BE2C (cell line): ENCODE results near the gene CD163.

ENCODE experiments used
- DNase-seq: peaks from one replicate; pipeline ENCODE4 v3.0.0-alpha.2; 2020
- H3K27me3 ChIP-seq: fragments of 250-450 bp; sonication (Bioruptor Pico); 2 replicates; pipeline ENCODE4 v1.5.1; 2020; ENCODE audit warnings: mild to moderate bottlenecking
- H3K36me3 ChIP-seq: fragments of 250-450 bp; sonication (Bioruptor Pico); 2 replicates; pipeline ENCODE4 v1.5.1; 2020; ENCODE audit warnings: mild to moderate bottlenecking
- H3K4me1 ChIP-seq: fragments of 250-450 bp; sonication (Bioruptor Pico); 2 replicates; pipeline ENCODE4 v1.5.1; 2020
- H3K4me3 ChIP-seq: 2 replicates; pipeline ENCODE4 v1.5.1; 2011; ENCODE audit warnings: low read depth, low read length
- H3K9me3 ChIP-seq: fragments of 250-450 bp; sonication (Bioruptor Pico); 2 replicates; pipeline ENCODE4 v1.5.1; 2020
- CTCF ChIP-seq: IDR thresholded peaks from 2 replicates; pipeline ENCODE4 v1.5.1; 2012; ENCODE audit warnings: mild to moderate bottlenecking, low read depth, low read length

CD163 gene

DNA sequence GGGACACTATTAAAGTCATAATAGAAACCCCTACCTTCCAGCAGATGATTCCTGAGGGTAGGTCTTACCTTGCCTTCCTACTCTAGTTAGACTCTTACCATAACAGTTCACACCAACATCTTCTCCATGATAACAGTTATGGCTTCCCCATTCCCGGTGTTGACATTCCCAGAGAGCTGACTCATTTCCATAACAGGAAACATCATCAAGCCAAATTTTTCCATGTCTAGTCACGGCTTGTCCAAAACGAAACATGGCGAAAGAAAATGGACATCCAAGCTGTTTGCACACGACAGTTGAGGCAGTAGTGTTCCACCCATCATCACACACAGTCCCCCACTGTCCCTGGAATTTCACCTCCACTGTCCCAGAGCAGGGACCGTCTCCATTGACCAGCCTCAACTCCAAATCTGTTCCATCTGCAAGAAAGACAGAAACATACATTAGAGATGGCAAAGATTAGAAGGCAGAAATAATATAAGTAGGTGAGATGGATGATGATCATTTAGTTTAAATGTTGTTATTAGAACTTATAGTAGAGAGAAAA, 70.2 kb downstream of the CD163 start:
- DNase-seq: no peak
- Histone ChIP-seq H3K9me3 (no peaks in the 10 kb centered on the region), H3K4me3 (no peak overlapping the region), H3K36me3 (no peaks in the 10 kb centered on the region), H3K27me3 (peaks cover 35% of the 10 kb centered on the region), H3K4me1 (no peaks in the 10 kb centered on the region)
- TF ChIP-seq CTCF: no peak

GRCh38 chr12:7431993-7432685, 71.4 kb downstream of the CD163 start:
- no peak for DNase-seq
- TF ChIP-seq CTCF: no peak
- no peaks in the 10 kb centered on the region for H3K36me3 ChIP-seq
- H3K9me3 ChIP-seq: no peaks in the 10 kb centered on the region
- no peak overlapping the region for H3K4me3 ChIP-seq
- no peaks in the 10 kb centered on the region for H3K4me1 ChIP-seq
- H3K27me3 ChIP-seq: peaks cover 36% of the 10 kb centered on the region
